NCI-H2029 treated with DMSO at 0.1 percent for 48 hours (cell line): ENCODE data around the gene UBE2J2.

Experiments used
- DNase-seq: peaks from one replicate; lab custom pipeline; 2025; lab: John Stamatoyannopoulos, UW

UBE2J2 gene

DNA sequence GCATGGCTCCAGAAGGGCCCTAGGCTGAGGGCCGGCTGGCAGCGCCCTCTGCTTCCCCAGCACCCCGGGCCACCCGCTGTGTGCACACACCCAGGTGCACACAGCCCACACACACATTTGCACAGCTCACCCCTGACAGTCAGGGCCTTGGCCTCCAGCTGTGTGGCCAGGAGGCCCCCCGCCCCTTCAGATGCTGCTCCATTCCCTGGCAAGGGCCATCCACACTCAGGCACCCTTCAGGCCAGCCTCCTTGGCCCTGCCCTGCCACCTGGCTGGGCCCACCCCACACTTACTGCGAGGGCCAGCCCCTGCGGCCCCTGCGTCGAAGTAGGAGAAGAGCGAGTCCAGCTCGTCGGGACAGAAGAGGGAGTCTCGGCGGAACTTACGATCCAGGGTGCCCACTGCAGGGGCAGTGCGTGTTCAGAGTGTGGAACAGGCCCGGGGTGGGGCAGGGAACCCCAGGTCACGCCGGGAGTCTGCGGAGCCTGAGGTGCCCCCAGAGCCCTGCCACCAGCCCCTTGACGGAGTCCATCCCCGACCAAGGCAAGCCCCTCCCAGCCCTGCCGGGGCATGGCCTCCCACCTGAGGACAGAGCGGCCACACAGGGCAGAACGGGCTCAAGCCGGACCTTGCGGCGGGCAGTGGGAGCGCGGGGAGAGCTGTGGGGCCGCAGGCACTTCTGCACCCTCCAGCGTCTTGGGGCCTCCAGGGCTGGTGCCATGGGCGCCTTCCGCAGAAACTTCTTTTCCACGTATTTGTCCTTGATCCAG lies 21.7 kb upstream of the UBE2J2 start:
- no peak for DNase-seq

DNA sequence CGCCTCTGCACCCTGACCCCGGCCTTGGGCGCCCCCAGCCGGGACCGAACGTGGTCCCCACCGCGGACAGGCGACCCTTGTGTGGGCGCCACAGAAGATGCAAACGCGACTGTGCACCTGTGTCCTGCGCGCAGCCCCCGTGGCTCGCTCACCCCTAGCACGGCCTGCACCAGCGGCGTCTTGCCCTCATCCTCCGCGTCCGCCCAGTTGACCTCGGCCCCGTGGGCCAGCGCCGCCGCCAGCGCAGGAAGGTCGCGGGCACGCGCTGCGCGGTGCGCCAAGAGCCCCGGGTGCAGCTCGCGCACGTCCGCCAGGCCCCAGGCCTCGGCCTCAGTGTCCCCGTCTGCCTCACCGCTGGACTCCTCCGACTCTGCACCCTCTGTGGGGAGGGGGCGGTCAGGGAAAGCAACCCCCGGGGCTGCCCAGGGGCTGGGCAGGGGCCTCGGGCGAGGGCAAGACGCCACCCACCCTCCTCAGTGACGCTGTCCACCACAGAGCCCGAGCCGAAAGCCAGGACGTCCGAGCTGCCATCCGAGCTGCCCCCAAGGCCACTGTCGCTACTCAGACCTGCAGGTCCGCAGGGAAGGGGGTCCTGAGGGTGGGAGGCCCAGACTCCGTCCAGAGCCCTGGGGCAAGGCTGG lies 20.7 kb upstream of the UBE2J2 start:
- DNase-seq: no peak

DNA sequence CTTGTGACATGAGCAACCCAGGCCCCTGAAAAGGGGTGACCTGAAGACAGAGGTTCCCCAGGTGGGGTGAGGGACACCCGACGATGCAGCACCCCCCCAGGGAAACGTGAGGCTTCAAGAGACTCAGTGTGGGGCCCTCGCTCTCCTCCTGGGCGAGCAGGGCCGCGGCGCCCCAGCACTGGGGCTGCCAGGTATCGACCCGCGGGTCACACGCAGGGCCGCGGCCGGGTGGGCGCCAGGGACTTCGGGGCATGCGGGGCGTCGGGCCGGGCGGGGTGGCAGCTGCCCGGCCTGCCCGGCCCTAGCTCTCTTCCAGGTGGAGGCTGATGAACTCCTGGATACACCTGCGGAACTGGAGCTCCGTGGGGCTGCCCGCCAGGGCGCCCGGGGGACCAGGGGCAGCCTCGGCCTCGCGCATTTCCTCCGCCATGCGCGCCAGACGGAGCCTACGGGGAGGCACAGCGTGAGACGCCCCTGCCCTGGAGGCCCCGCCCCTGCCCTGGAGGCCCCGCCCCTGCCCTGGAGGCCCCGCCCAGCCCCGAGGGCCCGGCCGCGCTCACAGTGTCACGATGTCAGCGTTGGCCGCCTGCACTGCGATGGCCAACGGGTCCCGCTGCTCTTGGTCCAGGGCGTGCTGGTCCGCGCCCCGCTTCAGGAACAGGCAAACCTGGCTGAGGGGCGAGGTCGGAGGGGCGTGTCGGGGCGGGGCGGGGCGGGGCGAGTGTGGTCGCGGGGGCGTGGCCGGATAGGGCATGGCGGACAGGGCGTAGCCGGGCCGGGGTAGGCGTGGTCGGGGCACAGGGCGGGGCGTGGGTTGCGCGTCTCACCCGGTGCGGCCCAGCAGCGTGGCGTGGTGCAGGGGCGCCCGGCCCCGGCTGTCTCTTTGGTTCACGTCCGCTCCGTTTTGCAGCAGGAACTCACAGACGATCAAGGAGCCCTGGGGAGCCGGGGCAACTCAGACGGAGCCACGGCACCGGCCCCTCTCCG lies 19.9 kb upstream of the UBE2J2 start:
- no peak for DNase-seq

DNA sequence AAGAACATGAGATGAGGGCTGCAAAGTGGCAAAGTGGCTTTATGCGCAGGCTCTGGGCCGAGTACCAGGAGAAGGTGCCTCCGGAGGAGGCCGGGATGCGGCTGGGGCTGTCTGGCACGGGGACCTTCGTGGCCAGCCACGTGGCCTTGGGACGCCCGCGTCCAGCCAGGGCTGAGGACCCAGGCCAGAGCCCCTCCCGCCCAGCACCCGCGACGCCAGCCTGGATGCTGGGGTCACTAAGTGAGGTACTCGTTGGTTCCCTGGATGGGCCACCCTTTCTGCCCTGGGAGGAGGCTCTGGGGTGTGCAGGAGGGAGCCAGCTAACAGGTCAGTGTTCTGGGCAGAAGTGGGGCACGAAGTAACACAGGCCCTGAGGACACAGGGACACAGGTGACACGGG lies 19.2 kb upstream of the UBE2J2 start:
- no peak for DNase-seq

DNA sequence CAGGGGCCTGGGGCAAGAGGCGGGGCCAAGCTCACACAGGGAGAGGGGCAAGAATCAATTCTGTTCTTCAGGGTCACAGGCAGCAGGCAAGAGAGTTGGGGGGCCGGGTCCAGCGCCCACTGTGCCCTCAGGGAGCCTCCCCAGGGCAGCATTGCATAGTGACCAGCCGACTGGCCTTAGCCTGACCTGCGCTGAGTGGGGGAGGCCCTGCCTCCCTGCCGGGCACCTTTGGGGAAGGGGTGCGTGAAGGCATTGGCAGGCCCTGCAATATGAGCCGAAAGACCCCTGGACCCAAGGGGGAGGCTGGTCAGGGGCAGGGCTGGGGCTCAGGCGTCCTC lies 18.8 kb upstream of the UBE2J2 start:
- no peak for DNase-seq

DNA sequence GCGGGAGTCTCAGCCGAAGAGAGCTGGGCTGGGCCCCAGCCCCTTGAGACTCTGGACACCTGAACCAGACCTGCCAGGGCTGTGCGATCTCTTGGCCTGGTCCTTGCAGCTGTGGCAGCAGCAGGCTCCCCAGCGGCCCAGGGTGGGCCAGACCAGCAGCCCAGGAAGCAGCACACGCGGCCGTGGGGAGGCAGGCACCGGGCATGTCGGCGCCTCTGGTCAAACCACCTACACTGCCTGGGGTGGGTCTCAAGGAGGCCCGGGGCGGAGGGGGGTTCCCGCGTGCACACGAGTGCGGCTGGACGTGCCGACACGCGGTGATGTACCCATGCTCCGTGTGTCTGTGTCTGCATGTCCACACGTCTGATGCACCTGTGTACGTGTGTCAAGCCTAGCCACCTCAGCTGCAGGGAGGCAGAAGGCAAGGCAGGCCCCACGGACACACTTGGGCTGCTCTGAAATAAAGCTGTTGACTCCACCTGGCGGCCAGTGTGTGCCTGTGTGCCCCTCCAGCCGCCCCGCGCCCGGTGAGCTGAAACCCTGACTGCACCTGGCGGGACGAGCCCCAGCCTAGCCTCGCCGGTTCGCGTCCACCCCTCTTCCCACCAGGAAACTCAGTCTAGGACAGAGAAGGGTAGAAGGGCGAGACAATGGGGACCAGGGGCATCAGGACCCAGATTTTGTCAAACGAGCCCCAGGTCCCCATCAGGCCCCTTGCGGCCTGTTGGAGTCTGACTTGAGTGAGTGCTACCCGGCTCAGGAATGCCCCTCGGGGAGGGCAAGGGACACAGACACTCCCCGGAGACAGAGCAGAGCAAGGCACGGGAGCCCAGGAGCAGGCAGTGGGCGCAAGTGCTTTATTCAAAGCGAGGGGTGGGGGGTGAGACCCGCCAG lies 18.1 kb upstream of the UBE2J2 start:
- peak; percentile 17 for DNase-seq

DNA sequence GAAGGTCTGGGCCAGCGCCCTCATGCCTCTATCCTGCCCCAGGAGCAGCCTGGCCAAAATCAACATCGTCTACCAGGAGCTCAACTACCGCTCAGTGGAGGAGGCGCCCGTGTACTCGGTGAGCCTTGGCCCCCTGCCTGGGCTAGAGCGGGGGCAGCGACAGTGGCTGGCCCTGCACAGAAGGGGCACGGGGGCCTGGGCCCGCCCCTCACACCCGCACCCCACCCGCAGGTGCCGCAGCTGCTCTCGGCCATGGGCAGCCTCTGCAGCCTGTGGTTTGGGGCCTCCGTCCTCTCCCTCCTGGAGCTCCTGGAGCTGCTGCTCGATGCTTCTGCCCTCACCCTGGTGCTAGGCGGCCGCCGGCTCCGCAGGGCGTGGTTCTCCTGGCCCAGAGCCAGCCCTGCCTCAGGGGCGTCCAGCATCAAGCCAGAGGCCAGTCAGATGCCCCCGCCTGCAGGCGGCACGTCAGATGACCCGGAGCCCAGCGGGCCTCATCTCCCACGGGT lies 17.4 kb upstream of the UBE2J2 start:
- DNase-seq: no peak

DNA sequence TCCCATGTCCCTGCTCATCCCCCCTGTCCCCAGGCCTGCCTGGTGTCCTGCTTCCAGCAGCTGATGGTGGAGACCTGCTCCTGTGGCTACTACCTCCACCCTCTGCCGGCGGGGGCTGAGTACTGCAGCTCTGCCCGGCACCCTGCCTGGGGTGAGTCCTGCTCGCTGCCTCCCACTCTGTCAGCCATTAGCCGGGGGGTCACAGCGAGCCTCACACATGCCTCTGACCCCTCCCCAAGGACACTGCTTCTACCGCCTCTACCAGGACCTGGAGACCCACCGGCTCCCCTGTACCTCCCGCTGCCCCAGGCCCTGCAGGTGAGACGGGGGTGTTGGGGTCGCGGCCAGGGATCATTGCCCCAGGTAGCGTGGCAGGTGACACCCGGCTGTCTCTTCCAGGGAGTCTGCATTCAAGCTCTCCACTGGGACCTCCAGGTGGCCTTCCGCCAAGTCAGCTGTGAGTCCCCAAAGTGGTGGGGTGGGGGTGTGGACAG lies 16.6 kb upstream of the UBE2J2 start:
- DNase-seq: no peak

DNA sequence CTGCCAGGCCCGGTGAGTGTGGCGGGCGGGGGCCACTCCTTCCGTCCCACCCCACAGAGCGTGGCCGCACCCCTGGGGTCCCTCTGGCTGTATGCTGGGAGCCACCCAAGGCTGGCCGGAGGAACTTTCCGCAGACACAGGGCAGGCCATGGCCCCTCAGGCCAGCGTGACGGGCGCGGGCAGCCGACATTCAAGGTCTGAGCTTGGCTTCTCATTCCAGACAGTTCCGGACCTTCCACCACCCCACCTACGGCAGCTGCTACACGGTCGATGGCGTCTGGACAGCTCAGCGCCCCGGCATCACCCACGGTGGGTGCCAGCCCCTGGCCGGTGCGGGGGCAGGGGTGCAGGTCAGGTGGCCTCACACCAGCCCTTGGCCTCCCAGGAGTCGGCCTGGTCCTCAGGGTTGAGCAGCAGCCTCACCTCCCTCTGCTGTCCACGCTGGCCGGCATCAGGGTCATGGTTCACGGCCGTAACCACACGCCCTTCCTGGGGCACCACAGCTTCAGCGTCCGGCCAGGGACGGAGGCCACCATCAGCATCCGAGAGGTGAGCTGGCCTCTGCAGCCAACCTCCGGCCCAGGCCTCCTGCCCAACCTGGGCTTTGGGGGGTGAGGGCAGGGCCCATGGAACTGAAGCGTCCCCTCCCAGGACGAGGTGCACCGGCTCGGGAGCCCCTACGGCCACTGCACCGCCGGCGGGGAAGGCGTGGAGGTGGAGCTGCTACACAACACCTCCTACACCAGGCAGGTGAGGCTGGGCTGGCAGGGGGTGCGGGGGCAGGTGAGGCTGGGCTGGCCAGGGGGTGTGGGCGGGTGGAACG lies 13.8 kb upstream of the UBE2J2 start:
- no peak for DNase-seq

DNA sequence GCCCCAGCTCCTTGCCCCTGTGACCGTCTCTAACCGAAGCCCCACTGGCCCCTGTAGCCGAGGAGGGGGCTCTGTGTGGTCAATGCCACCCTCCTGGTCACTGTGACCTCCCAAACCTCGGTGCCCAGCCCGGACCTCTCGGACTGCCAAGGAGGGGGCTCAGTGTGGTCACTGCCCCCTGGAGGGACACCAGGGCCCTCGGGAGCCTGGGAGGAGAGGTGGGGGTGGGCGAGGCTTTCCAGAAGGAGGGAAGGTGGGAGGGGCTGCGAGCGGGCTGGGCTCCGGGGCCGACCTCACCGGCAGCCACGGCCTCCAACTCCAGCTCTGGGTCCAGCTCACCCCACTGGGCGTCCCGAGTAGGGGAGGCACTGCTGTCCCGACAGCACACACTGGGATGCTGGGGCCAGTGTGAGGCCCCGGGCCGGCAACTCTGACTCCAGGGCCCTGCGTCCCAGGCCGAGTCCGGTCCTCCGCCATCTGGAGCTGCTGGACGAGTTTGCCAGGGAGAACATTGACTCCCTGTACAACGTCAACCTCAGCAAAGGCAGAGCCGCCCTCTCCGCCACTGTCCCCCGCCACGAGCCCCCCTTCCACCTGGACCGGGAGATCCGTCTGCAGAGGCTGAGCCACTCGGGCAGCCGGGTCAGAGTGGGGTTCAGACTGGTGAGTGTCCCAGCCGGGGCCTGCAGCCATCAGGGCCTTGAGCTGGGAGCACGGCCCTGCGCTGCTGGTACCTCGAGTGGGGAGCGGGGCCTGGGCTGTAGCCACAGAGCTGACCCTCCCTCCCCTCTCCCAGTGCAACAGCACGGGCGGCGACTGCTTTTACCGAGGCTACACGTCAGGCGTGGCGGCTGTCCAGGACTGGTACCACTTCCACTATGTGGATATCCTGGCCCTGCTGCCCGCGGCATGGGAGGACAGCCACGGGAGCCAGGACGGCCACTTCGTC lies 12.9 kb upstream of the UBE2J2 start:
- no peak for DNase-seq

DNA sequence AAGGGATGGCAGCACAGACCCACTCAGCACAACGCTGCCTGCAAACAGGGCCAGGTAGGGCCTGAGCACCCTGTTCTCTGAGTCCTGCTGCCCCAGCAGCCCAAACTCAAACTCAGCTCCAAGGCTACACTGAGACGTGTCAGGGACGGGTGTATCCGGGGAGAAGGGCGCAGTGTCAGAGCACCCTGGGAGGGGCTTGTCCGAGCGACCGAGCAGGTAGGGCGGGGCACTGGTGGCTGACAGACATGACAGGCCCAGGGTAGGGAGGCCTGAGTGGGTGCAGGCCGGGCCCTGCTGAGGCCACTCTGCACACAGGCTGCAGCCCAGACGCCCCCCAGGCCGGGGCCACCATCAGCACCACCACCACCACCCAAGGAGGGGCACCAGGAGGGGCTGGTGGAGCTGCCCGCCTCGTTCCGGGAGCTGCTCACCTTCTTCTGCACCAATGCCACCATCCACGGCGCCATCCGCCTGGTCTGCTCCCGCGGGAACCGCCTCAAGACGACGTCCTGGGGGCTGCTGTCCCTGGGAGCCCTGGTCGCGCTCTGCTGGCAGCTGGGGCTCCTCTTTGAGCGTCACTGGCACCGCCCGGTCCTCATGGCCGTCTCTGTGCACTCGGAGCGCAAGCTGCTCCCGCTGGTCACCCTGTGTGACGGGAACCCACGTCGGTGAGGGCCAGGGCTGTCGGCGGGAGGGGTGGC lies 12.1 kb upstream of the UBE2J2 start:
- DNase-seq: no peak

DNA sequence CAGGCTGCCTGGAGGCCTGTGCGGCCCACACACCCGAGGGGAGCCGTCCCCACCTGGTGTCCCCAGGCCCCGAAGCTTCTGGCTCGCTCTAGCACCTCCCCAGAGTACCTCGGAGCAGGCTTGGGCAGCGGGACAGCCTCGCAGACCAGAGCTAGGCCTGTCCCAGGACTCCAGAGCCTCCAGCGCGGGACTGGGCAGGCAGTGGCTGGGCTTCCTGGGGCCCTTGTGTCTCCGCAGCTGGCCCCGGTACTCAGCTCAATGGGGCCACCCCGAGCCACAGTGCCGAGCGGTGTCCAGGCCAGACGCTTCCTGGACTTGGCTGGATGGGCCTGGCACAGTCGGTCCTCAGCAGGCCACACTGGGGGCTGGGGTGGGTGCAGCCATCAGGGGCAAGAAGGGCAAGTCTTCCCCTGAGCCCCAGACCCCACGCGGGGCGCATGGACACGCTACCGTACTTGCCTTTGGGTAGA lies 11.5 kb upstream of the UBE2J2 start:
- DNase-seq: no peak

DNA sequence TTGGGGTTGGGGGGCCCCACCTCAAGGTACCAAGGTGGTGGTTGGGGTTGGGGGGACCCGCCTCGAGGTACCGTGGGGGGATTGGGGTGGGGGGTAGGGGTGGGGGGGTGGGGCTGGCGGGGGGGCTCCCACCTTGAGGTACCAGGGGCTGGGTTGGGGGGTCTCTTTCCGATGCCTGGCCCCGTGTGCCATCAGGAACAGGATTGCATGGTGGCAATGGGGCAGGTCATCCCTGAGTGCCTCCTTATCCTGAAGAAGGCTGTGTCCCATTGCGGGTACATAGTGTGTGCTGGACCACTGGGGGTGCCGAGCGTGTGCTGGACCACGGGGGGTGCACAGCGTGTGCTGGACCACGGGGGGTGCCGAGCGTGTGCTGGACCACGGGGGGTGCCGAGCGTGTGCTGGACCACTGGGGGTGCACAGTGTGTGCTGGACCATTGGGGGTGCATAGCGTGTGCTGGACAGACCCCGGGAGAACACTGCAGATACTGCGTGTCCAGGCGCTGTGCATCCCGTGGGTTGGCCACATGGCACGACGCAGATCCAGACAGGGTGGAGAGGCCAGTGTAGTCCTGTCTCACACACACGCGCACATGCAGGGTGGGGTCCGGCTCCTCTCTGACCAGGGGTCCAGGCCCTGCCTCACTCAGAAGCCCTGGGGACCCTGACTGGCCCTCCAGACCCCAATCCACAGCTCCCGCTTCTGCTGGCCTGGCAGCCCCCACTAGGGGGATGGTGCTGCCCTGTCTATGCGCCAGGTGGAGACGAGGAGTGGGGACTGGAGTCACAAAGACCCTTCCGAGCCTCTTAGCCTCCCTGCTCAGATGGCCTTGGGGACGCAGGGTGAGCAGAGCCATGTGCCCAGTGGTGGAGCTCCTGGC lies 10.8 kb upstream of the UBE2J2 start:
- DNase-seq: no peak

DNA sequence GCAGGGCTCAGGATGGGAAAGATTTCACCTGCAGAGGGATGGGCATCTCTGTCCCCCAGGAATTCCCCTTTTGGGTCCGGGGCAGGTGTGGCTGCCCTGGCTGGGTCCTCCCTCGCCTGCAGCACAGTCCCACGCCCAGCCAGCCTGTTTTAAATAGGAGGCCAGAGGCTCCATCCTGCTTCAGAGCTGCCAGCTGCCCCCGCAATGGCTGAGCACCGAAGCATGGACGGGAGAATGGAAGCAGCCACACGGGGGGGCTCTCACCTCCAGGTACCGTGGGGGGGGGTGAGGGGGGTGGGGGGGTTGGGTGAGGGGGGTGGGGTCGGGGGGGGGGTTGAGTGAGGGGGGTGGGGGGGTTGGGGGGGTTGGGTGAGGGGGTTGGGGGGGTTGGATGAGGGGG lies 10.2 kb upstream of the UBE2J2 start:
- no peak for DNase-seq

DNA sequence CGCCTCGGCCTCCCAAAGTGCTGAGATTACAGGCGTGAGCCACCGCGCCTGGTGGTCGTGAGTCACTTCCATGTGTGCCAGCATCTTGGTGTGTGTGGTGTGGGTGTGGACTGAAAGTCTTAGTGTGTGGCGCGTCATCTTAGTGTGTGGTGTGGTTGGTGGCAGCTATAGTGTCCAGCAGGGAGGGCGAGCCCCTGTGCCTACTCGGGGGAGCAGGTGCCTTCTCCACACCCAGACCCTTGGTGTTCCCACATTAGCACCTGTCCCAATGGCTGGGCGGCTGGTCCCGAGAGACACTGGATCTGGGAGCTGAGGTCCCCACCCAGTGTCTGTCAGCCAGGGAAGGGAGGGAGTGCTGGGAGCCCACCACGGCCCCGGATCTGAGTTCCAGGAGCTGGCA lies 9.3 kb upstream of the UBE2J2 start:
- DNase-seq: no peak

DNA sequence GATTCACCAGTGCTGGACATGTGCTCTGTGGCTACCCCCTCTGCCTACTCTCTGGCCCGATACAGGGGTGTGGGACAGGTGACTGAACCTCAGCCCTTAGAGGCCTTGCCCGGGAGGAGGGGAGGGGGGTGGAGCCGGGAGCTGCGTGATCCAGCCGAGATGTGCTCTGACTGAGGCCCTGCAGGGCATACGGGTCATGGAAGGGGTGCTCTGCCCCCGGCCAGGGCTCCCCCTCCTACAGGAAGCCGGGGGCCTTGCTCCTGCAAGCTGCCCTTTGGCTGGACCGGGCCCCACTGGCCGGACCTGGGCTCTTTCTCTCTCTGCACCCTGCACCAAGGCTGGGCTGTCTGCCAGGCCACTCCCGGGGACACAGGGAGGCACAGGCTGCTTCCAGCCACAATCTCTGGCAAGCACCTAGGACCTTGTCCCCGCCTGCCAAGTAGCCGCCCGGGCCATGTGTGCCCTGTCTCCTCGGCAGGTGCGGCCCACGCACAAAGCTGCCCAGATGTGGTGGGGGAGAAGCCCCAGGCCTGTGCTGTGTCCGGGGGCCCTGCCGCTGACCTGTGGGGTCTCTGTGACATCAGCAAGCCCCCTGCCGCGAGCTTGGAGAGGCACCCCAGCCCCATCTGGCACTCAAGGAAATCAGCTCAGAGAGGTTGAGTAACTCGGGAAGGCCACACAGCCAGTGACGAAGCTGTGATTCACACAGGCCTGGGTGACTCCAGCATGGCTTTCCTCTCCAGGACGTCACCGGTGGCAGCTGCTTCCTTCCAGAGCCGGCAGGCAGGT lies 8.1 kb upstream of the UBE2J2 start:
- DNase-seq: peak; percentile 8
